Smooth muscle cell of the pulmonary artery (primary cell): ENCODE data around the gene RSAD2. TPM values are rescaled to one million over a fixed set of nuclear protein-coding genes. Genes with fewer than 3 reads are reported as not detected.

Experiments
- total RNA-seq: library from RNA; depleted of rRNA; stranded (reverse); fragments of >200 nt; gene quantifications from 2 replicates; pipeline ENCODE4 v1.2.3, GENCODE V29; 2014

The RSAD2 gene, protein sequence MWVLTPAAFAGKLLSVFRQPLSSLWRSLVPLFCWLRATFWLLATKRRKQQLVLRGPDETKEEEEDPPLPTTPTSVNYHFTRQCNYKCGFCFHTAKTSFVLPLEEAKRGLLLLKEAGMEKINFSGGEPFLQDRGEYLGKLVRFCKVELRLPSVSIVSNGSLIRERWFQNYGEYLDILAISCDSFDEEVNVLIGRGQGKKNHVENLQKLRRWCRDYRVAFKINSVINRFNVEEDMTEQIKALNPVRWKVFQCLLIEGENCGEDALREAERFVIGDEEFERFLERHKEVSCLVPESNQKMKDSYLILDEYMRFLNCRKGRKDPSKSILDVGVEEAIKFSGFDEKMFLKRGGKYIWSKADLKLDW
- total RNA-seq = 0.20 and 0.33 TPM in 2 replicates

DNA sequence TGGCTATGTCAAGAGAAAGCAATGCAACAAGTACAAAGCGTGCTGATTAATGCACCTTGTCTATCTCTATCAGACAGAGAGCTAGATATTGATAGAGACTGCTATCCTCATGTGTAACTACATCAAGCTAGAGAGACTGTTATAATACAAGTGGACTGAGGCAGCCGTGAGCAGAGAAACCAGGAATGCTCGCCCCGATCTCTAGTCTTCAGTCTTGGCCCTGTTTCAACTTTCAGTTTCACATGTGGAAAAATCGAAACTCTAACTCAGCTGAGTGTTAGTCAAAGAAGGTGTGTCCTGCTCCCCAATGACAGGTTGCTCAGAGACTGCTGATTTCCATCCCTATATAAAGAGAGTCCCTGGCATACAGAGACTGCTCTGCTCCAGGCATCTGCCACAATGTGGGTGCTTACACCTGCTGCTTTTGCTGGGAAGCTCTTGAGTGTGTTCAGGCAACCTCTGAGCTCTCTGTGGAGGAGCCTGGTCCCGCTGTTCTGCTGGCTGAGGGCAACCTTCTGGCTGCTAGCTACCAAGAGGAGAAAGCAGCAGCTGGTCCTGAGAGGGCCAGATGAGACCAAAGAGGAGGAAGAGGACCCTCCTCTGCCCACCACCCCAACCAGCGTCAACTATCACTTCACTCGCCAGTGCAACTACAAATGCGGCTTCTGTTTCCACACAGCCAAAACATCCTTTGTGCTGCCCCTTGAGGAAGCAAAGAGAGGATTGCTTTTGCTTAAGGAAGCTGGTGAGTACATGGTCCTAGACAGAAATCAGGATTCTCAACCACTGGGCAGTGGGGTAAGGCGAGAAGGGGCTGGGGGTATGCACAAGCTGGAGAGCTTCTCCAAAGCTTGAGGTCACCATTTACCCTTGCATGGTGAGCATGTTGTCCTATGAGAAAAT is at the start of gene RSAD2:
Gene RSAD2, plus strand, starts transcription at position 376 of the 903 bp plus-strand sequence. Its CDS starts 24 bp downstream, at position 400.

DNA sequence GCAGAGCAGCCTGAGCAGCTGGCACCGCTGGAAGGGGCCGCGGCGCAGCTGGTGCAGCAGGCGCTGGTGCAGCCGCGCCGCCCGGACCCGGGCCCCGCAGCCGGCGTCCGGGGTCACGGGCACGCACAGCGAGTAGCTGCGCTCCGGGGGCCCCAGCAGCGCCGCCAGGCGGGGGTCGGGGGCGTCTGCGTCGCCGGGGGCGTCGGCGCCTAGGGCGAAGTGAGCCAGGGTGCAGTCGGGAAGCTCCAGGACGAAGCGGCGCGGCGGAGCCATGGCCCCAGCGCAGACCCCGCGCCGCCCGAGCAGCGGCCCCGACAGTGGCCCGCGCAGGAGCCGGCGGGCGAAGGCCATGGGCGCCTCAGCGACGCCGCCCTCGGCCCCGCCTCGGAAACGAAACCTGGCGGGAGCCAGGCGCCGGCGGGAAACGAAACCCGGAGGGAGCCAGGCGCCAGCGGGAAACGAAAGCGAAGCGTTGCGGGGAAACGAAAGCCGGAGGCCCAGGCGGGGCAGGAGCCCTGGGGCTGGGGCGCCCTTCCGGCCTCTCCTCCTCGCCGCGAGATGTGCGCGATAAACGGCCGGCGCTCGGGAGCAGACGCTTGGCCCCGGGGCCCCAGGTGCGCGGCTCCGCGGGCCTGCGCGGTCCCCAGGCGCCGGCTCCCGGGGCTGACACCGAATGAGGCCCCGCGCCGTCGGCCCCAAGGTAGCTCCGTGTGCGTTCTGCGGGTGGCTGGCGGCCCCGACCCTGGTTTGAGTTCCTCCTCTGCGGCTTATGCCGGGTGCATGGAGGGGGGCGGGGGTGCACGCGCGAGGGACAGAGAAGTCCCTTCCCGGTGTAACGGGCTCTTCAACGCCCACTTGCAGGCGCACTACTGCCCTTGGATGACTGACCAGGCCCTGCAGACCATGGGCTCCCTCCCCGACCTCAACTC is 12.0 kb upstream of the RSAD2 start, which contains the start of gene CMPK2:
Gene CMPK2, minus strand, starts transcription at position 562 of the 929 bp plus-strand sequence. Its CDS starts 211 bp downstream, at position 351.

DNA sequence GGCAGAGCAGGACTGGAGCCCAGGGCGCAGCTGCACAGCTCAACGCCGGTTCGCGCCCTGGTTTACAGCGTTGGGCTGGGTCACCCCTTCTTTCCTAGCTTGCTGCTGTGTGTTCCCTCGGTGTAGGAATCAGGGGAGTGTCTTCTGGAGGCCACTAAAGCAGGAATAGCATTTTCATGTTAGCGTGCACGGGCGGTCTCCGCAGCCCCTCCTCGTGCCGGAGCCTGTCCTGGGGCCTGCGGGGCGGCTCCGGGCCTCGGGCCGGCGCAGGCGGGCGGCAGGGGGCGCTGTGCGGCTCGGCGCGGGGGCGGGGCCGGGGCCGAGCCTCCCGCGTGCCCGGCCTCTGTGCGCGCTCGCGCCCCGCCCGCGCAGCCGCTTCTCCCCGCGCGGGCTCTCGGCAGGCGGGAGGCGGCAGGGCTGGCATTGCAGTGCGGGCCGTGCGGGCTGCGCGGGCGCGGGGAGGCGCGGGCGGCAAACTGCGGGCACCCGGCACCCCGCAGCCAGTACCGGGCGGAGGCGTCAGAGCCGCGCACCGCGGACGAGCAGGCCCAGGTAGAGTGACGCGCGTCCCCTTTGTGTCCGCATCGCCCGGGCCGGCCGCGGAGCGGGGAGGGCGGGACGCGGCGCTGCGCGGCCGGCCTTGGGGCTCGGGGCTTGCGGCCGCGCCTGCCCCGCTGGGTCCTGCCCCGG is 39.6 kb downstream of the RSAD2 start, which contains the start of gene RNF144A:
Gene RNF144A, plus strand, starts transcription at position 342 of the 690 bp plus-strand sequence. CDS start 79,515 bp downstream, outside the sequence.

Other genes starting within 250 kb of the RSAD2 start
- 0.36 and 0.46 TPM in 2 replicates for gene CMPK2, start 11.9 kb upstream of the RSAD2 start, total RNA-seq
- gene RNF144A, start 39.6 kb downstream of the RSAD2 start, total RNA-seq = 0.20 and 0.72 TPM in 2 replicates